A549 (cell line): ENCODE results near the gene PM20D2. TPM values are rescaled to one million over a fixed set of nuclear protein-coding genes. Genes with fewer than 3 reads are reported as not detected.

ENCODE experiments used
- ATAC-seq, 2 experiments: fragments of 200-7000 bp in 1 of 2; fragments of >200 bp in 1 of 2; cut with Nextera tagmentation in 1 of 2; cut with Tn5 transposase in 1 of 2; 3 replicates each; pipeline versions ENCODE4 v1.8.0 to v1.9.1; 2018 to 2020; ENCODE audit warnings: mild to moderate bottlenecking in 1 of 2, moderate library complexity in 1 of 2
- CTCF ChIA-PET: fragments of 300-600 bp; sonication (Branson Sonifier 250); formaldehyde crosslinking; extraction: SDS; loops from one replicate; lab custom pipeline; 2021; ENCODE audit warnings: antibody characterized with exemption, inconsistent platforms; lab: Yijun Ruan, JAX
- POLR2A ChIA-PET: fragments of 350-600 bp; formaldehyde crosslinking; extraction: SDS; loops from one replicate; lab custom pipeline; 2021; ENCODE audit warnings: antibody characterized with exemption, inconsistent platforms; lab: Yijun Ruan, JAX
- DNase-seq, 2 experiments: peaks; one replicate each; pipeline versions ENCODE4 v3.0.0 to v3.0.0-alpha.2; 2011 to 2016; ENCODE audit warnings: low read depth in 1 of 2, low spot score in 1 of 2
- FAIRE-seq: peaks from 2 replicates; lab custom pipeline; 2011; peaks lifted over from hg19 to GRCh38; lab: Jason Lieb, UNC
- H3K27ac ChIP-seq, 2 experiments: fragments of >200 bp; sonication (Bioruptor Twin); formaldehyde crosslinking; 3 replicates each; pipeline ENCODE4 v1.5.1; 2016 to 2017
- H3K4me1 ChIP-seq: fragments of >200 bp; sonication (Bioruptor Twin); formaldehyde crosslinking; 3 replicates; pipeline ENCODE4 v1.6.1; 2016
- H3K4me2 ChIP-seq: fragments of >200 bp; sonication (Bioruptor Twin); formaldehyde crosslinking; 3 replicates; pipeline ENCODE4 v1.6.1; 2016
- H3K4me3 ChIP-seq: fragments of >200 bp; sonication (Bioruptor Twin); formaldehyde crosslinking; 3 replicates; pipeline ENCODE4 v1.5.1; 2016
- H3K9me3 ChIP-seq: fragments of >200 bp; sonication (Bioruptor Twin); formaldehyde crosslinking; 3 replicates; pipeline ENCODE4 v1.6.1; 2016
- CBX2 ChIP-seq: fragments of 200-600 bp; sonication (generic); IDR thresholded peaks from 2 replicates; pipeline ENCODE4 v1.6.1; 2016; ENCODE audit warnings: low read depth, mild to moderate bottlenecking, borderline replicate concordance
- CEBPB ChIP-seq, 2 experiments: fragments of >200 bp in 1 of 2; sonication (Bioruptor Twin) in 1 of 2; formaldehyde crosslinking in 1 of 2; IDR thresholded peaks; 2 replicates each; pipeline ENCODE4 v1.6.1; 2012 to 2016
- E2F6 ChIP-seq: IDR thresholded peaks from 2 replicates; pipeline ENCODE4 v1.6.1; 2012; ENCODE audit warnings: low read depth, borderline replicate concordance
- FOSL2 ChIP-seq, 2 experiments: fragments of 450-650 bp in 1 of 2; fragments of >200 bp in 1 of 2; sonication (Bioruptor Twin) in 1 of 2; formaldehyde crosslinking; IDR thresholded peaks; 2 replicates each; pipeline versions ENCODE4 v1.5.0 to v1.6.1; 2016 to 2020; ENCODE audit warnings: mild to moderate bottlenecking in 1 of 2, moderate library complexity in 1 of 2
- HOXA7 ChIP-seq: fragments of 250-450 bp; sonication (Bioruptor Pico); IDR thresholded peaks from 2 replicates; pipeline ENCODE4 v1.5.0; 2020; ENCODE audit warnings: mild to moderate bottlenecking, moderate library complexity
- NPAS2 ChIP-seq: fragments of 250-450 bp; sonication (Bioruptor Pico); IDR thresholded peaks from 2 replicates; pipeline ENCODE4 v1.8.0; 2022; ENCODE audit warnings: mild to moderate bottlenecking, moderate library complexity, borderline replicate concordance
- PHF8 ChIP-seq: fragments of 200-600 bp; sonication (generic); IDR thresholded peaks from 2 replicates; pipeline ENCODE4 v1.6.1; 2016; ENCODE audit warnings: low read depth, mild to moderate bottlenecking, antibody characterized with exemption, moderate library complexity, borderline replicate concordance
- POLR2A ChIP-seq: IDR thresholded peaks from 2 replicates; pipeline ENCODE4 v1.6.1; 2012; ENCODE audit warnings: mild to moderate bottlenecking, low read length
- REST ChIP-seq: fragments of 200-600 bp; sonication (generic); IDR thresholded peaks from 2 replicates; pipeline ENCODE4 v1.6.1; 2016; ENCODE audit warnings: antibody characterized with exemption, mild to moderate bottlenecking, moderate library complexity
- RNF2 ChIP-seq: fragments of 200-600 bp; sonication (generic); IDR thresholded peaks from 2 replicates; pipeline ENCODE4 v1.6.1; 2016; ENCODE audit warnings: low read depth, mild to moderate bottlenecking, antibody characterized with exemption, moderate library complexity, borderline replicate concordance
- SREBF2 ChIP-seq: fragments of 450-650 bp; IDR thresholded peaks from 2 replicates; pipeline ENCODE4 v1.6.1; 2014; ENCODE audit warnings: mild to moderate bottlenecking, moderate library complexity
- TP53 ChIP-seq: fragments of 250-450 bp; sonication (Bioruptor Pico); IDR thresholded peaks from 2 replicates; pipeline ENCODE4 v1.5.0; 2021; ENCODE audit warnings: mild to moderate bottlenecking, moderate library complexity
- USF2 ChIP-seq: fragments of 450-650 bp; IDR thresholded peaks from 2 replicates; pipeline ENCODE4 v1.6.1; 2014; ENCODE audit warnings: antibody characterized with exemption
- WGBS: methylation state at CpG from one replicate; pipeline ENCODE4 v1.1.6; 2017; ENCODE audit errors: missing lambda C conversion rate; 5-methylcytosine and 5-hydroxymethylcytosine counted together
- polyA plus RNA-seq, 4 experiments: library from polyadenylated mRNA; depleted of rRNA in 3 of 4; stranded (reverse); fragments of >200 nt; fragmentation: RNase III in 1 of 4; extraction: RNeasy Plus Mini Kit Qiagen cat#74134 plus additional on column Dnase treatment in 1 of 4; gene quantifications; 2 replicates in 3 of 4; 3 replicates in 1 of 4; pipeline ENCODE4 v1.2.3, GENCODE V29; 2011 to 2017

PM20D2 gene
- polyA plus RNA-seq, 2 of the 4 experiments (the other 2 are of a cell fraction), result 14.7 to 25.4 TPM

- Histone ChIP-seq H3K9me3 (no peaks in the 10 kb centered on the region), H3K4me1 (no peaks in the 10 kb centered on the region), H3K27ac (no peak overlapping the region), H3K4me2 (no peak overlapping the region), H3K4me3 (no peak overlapping the region)
- ATAC-seq (no peak), FAIRE-seq (no peak), DNase-seq (no peak)
- POLR2A ChIA-PET, result no interaction called here
- 97% methylated on average over 1 of the region's 1 CpG for WGBS
- no peak for TF ChIP-seq FOSL2 (IDR thresholded peaks at IDR 0.05)
- no peak for TF ChIP-seq FOSL2 (CRISPR knock-in tag; IDR thresholded peaks at IDR 0.05)
- TF ChIP-seq HOXA7 (CRISPR knock-in tag), result no peak
- TF ChIP-seq PHF8, result no peak
- no peak for TF ChIP-seq REST
- CTCF ChIA-PET, result no interaction called here
These were observed 8.3 kb downstream of the PM20D2 start for GRCh38 chr6:89154131-89154530.

GRCh38 chr6:89160331-89161092, 14.7 kb downstream of the PM20D2 start:
- POLR2A ChIA-PET, result no interaction called here
- TF ChIP-seq NPAS2 (CRISPR knock-in tag), result no peak
- TF ChIP-seq RNF2, result no peak
- Histone ChIP-seq H3K4me1 (no peaks in the 10 kb centered on the region), H3K4me3 (no peak overlapping the region), H3K9me3 (no peaks in the 10 kb centered on the region), H3K27ac (no peak overlapping the region), H3K4me2 (no peak overlapping the region)
- CTCF ChIA-PET, result interaction anchor here (1.5 kb wide), 1 partner anchor 178 kb away, joined by 4 read pairs; no protein-coding TSS in a partner anchor
- WGBS, result 91% methylated on average over 4 of the region's 4 CpGs
- ATAC-seq, result no peak
- no peak for FAIRE-seq
- no peak for DNase-seq

GRCh38 chr6:89161326-89162046, 15.6 kb downstream of the PM20D2 start:
- 85% methylated on average over 7 of the region's 7 CpGs for WGBS
- ChIA-PET CTCF (interaction anchor here (0.6 to 2.0 kb wide), 2 partner anchors 20 to 1274 kb away, joined by 3 to 5 read pairs; no protein-coding TSS in a partner anchor), POLR2A (no interaction called here)
- DNase-seq (no peak), ATAC-seq (no peak), FAIRE-seq (no peak)
- H3K4me2 ChIP-seq, result no peak overlapping the region
- no peaks in the 10 kb centered on the region for H3K4me1 ChIP-seq
- H3K9me3 ChIP-seq, result no peaks in the 10 kb centered on the region
- H3K4me3 ChIP-seq, result no peak overlapping the region
- no peak overlapping the region for H3K27ac ChIP-seq
- TF ChIP-seq PHF8 (no peak), CBX2 (no peak), E2F6 (no peak), REST (no peak), NPAS2 (CRISPR knock-in tag) (no peak), USF2 (no peak), SREBF2 (no peak), TP53 (no peak), POLR2A (no peak), CEBPB (IDR thresholded peaks at IDR 0.05) (no peak), FOSL2 (IDR thresholded peaks at IDR 0.05) (no peak), FOSL2 (CRISPR knock-in tag; IDR thresholded peaks at IDR 0.05) (no peak)
- TF ChIP-seq, all 56 proteins: peak for 0
